NCI-H1048 (cell line): ENCODE data around the gene ZNF592.
"Not testable (repeated sequence)": the region's sequence is repeated elsewhere in the genome, so short reads cannot be mapped to it uniquely, and the experiment has no call there.

Experiments
- DNase-seq: peaks from one replicate; lab custom pipeline; 2025; lab: John Stamatoyannopoulos, UW

The ZNF592 gene

GRCh38 chr15:84748274-84749110 lies at the start of gene ZNF592:
TSS of gene ZNF592 (plus strand) at chr15:84748592. CDS start at chr15:84782676, 34,084 bp downstream.
- peak; percentile 40 for DNase-seq

GRCh38 chr15:84699538-84700191 lies 48.7 kb upstream of the ZNF592 start:
- DNase-seq, result no peak

- DNase-seq, result no peak
These were observed 45.4 kb upstream of the ZNF592 start for GRCh38 chr15:84702961-84703482.

- DNase-seq, result no peak
These were observed 44.6 kb upstream of the ZNF592 start for GRCh38 chr15:84703808-84704207.

GRCh38 chr15:84714372-84714771 lies 34.0 kb upstream of the ZNF592 start:
- no peak for DNase-seq

GRCh38 chr15:84714821-84715220 lies 33.6 kb upstream of the ZNF592 start:
- no peak for DNase-seq

- no peak for DNase-seq
These were observed 32.9 kb upstream of the ZNF592 start for GRCh38 chr15:84715441-84716035.

- peak; percentile 84 for DNase-seq
These were observed 32.2 kb upstream of the ZNF592 start, which contains the start of gene SEC11A for GRCh38 chr15:84716036-84716732. TSS of gene SEC11A (minus strand) at chr15:84716139. CDS start at chr15:84716075, 64 bp downstream.

- no peak for DNase-seq
These were observed 27.0 kb upstream of the ZNF592 start for GRCh38 chr15:84721371-84721770.

- DNase-seq, result no peak
These were observed 25.8 kb upstream of the ZNF592 start for GRCh38 chr15:84722628-84723027.

GRCh38 chr15:84725001-84725491 lies 23.3 kb upstream of the ZNF592 start:
- DNase-seq, result no peak

- DNase-seq, result no peak
These were observed 21.0 kb upstream of the ZNF592 start for GRCh38 chr15:84727429-84727828.

- no peak for DNase-seq
These were observed 16.6 kb upstream of the ZNF592 start for GRCh38 chr15:84731774-84732173.

GRCh38 chr15:84734794-84735479 lies 13.5 kb upstream of the ZNF592 start:
- no peak for DNase-seq

- not testable (repeated sequence) for DNase-seq
These were observed 12.8 kb upstream of the ZNF592 start for GRCh38 chr15:84735480-84736061.

GRCh38 chr15:84736375-84736774 lies 12.0 kb upstream of the ZNF592 start:
- DNase-seq, result no peak

- DNase-seq, result no peak
These were observed 11.4 kb upstream of the ZNF592 start for GRCh38 chr15:84737005-84737404.

GRCh38 chr15:84740691-84741090 lies 7.7 kb upstream of the ZNF592 start:
- DNase-seq, result no peak

- DNase-seq, result no peak
These were observed 7.3 kb upstream of the ZNF592 start for GRCh38 chr15:84741121-84741520.

- DNase-seq, result no peak
These were observed 747 bp upstream of the ZNF592 start for GRCh38 chr15:84747416-84748273.
